ENCODE results near the gene MAK. TPM values are rescaled to one million over a fixed set of nuclear protein-coding genes. Genes with fewer than 3 reads are reported as not detected.

MAK gene
- total RNA-seq, 1 experiment from 2014 or later, result 0.22 TPM

GRCh38 chr6:10759312-10759839 is 79.0 kb downstream of the MAK start:
- peak overlapping the region in 1 of 2 experiments; percentile 36; a peak in 1 of 4 replicates for H3K4me3 ChIP-seq (replicated peaks in 1 of 2; ENCODE audit: low read depth in 1 of 2, low read length in 2 of 2)
- TF ChIP-seq ATF3 (IDR thresholded peaks at IDR 0.05) (no peak), SRF (IDR thresholded peaks at IDR 0.05; ENCODE audit: low read depth) (no peak), FOSL1 (IDR thresholded peaks at IDR 0.05; ENCODE audit: low read depth) (peak; percentile 74), SIN3A (IDR thresholded peaks at IDR 0.05; ENCODE audit: low read depth) (peak; percentile 8), CTCF (IDR thresholded peaks at IDR 0.05 in 2 of 3, conservative IDR thresholded peaks at IDR 0.05 in 1 of 3; ENCODE audit: borderline replicate concordance in 1 of 3, insufficient read depth in 1 of 3, low read depth in 2 of 3, low read length in 2 of 3) (peak; percentile 14 to 65 (median 53); a peak in 5 of 6 replicates), CEBPB (IDR thresholded peaks at IDR 0.05; ENCODE audit: low read depth) (no peak), SP1 (IDR thresholded peaks at IDR 0.05; ENCODE audit: low read depth) (no peak), EGR1 (IDR thresholded peaks at IDR 0.05; ENCODE audit: low read depth) (no peak), REST (IDR thresholded peaks at IDR 0.05; ENCODE audit: low read depth) (no peak), ZFX (IDR thresholded peaks at IDR 0.05) (no peak), EZH2phosphoT487 (IDR thresholded peaks at IDR 0.05; ENCODE audit: borderline replicate concordance) (no peak), EZH2 (IDR thresholded peaks at IDR 0.05) (no peak), YY1 (IDR thresholded peaks at IDR 0.05; ENCODE audit: extremely low read depth, insufficient replicate concordance, low read depth, low read length) (no peak), RAD21 (IDR thresholded peaks at IDR 0.05; ENCODE audit: low read depth) (peak; percentile 44), ZBTB33 (IDR thresholded peaks at IDR 0.05; ENCODE audit: extremely low read depth, insufficient replicate concordance, low read length) (no peak), CBX3 (IDR thresholded peaks at IDR 0.05; ENCODE audit: low read depth) (0 out of 2 replicates have a peak, but pooled peaks have one; percentile 18), POLR2AphosphoS5 (IDR thresholded peaks at IDR 0.05; ENCODE audit: low read depth, low read length) (no peak), MAX (IDR thresholded peaks at IDR 0.05) (peak; percentile 27; the same call in 1 of the 2 replicates), ZNF274 (IDR thresholded peaks at IDR 0.05; ENCODE audit: low read depth, low read length) (no peak), POLR2A (IDR thresholded peaks at IDR 0.05; ENCODE audit: borderline replicate concordance, extremely low read depth, insufficient read depth, insufficient read length) (no peak)

More at GRCh38 chr6:10759312-10759839, 79.0 kb downstream of the MAK start:
- Histone ChIP-seq H3K4me1 (ENCODE audit: control insufficient read depth in 1 of 2, insufficient read depth in 2 of 2, low read length in 2 of 2) (peaks cover 25 to 46% of the 10 kb centered on the region in 2 experiments), H3K9ac (ENCODE audit: low read length) (peak overlapping the region; percentile 37), H4K20me1 (ENCODE audit: insufficient read depth) (peaks cover 9% of the 10 kb centered on the region; the same call in 1 of the 2 replicates), H3K27ac (ENCODE audit: low read depth, low read length) (peak overlapping the region; percentile 49), H3K4me2 (ENCODE audit: low read length) (peak overlapping the region; percentile 60), H2AFZ (ENCODE audit: low read depth, low read length, poor library complexity, severe bottlenecking) (no peak overlapping the region), H3K9me3 (ENCODE audit: control insufficient read depth in 1 of 2, insufficient read depth in 1 of 2, low read depth in 1 of 2, low read length in 2 of 2) (no peaks in the 10 kb centered on the region), H3K27me3 (ENCODE audit: insufficient read depth, low read length) (no peaks in the 10 kb centered on the region), H3K79me2 (ENCODE audit: insufficient read depth, low read length) (peaks cover 33% of the 10 kb centered on the region), H3K9me2 (ENCODE audit: insufficient read depth) (no peaks in the 10 kb centered on the region), H3K36me3 (ENCODE audit: control insufficient read depth in 1 of 2, insufficient read depth in 2 of 2, low read length in 2 of 2) (peaks cover 7 to 17% of the 10 kb centered on the region in 2 experiments; a peak in 3 of 4 replicates)
- intact Hi-C loops (cut with micrococcal nuclease), result no loop called here
- CTCF ChIA-PET, result interaction anchor here (0.8 to 1.1 kb wide), 3 partner anchors 12 to 253 kb away, joined by 3 to 4 read pairs (median 3); partner anchors contain the start of gene TMEM14B
- POLR2A ChIA-PET, result interaction anchor here (0.5 kb wide), 1 partner anchor 432 kb away, joined by 3 read pairs; no protein-coding TSS in a partner anchor
- ATAC-seq (peak; percentile 70), DNase-seq (ENCODE audit: low read depth, low spot score) (peak; percentile 89)
- BruUV-seq (replicated peaks), result no TSS peak
- RAD21 ChIA-PET (ENCODE audit: low non-redundant PET in 1 of 2, low total read pairs in 2 of 2, uncharacterized antibody in 2 of 2, unreplicated experiment in 2 of 2), result no interaction called here
